HG02642 (cell line): ENCODE results near the gene SDCBP2.

ENCODE experiments used
- ATAC-seq: cut with Tn5 transposase; IDR thresholded peaks from one replicate; pipeline ENCODE4 v1.9.1; 2021; ENCODE audit warnings: mild to moderate bottlenecking; ENCODE audit not compliant: unreplicated experiment, poor library complexity

Gene SDCBP2

GRCh38 chr20:1299522-1299921, 29.4 kb downstream of the SDCBP2 start:
- ATAC-seq, result no peak

- ATAC-seq, result no peak
Observed at GRCh38 chr20:1298888-1299511, 29.9 kb downstream of the SDCBP2 start.

GRCh38 chr20:1298166-1298565, 30.8 kb downstream of the SDCBP2 start:
- ATAC-seq, result no peak

GRCh38 chr20:1297486-1297885, 31.5 kb downstream of the SDCBP2 start:
- ATAC-seq, result no peak

- ATAC-seq, result no peak
Observed at GRCh38 chr20:1296922-1297321, 32.0 kb downstream of the SDCBP2 start.

GRCh38 chr20:1296117-1296610, 32.8 kb downstream of the SDCBP2 start:
- no peak for ATAC-seq

- no peak for ATAC-seq
Observed at GRCh38 chr20:1295276-1295930, 33.5 kb downstream of the SDCBP2 start.

- ATAC-seq, result no peak
Observed at GRCh38 chr20:1294497-1294896, 34.4 kb downstream of the SDCBP2 start.

GRCh38 chr20:1293641-1294379, 35.1 kb downstream of the SDCBP2 start:
- ATAC-seq, result no peak

- ATAC-seq, result no peak
Observed at GRCh38 chr20:1292620-1293019, 36.3 kb downstream of the SDCBP2 start.

- no peak for ATAC-seq
Observed at GRCh38 chr20:1291191-1291741, 37.7 kb downstream of the SDCBP2 start.

- ATAC-seq, result no peak
Observed at GRCh38 chr20:1287787-1288569, 41.0 kb downstream of the SDCBP2 start.

- no peak for ATAC-seq
Observed at GRCh38 chr20:1287306-1287705, 41.6 kb downstream of the SDCBP2 start.

GRCh38 chr20:1286267-1287024, 42.5 kb downstream of the SDCBP2 start:
- no peak for ATAC-seq

GRCh38 chr20:1283522-1284510, 45.1 kb downstream of the SDCBP2 start:
- ATAC-seq, result no peak

- ATAC-seq, result no peak
Observed at GRCh38 chr20:1282966-1283365, 46.0 kb downstream of the SDCBP2 start.

- ATAC-seq, result no peak
Observed at GRCh38 chr20:1281279-1282057, 47.5 kb downstream of the SDCBP2 start.
